GM23248 (cell line): ENCODE data around the gene ANXA3. TPM values are rescaled to one million over a fixed set of nuclear protein-coding genes. Genes with fewer than 3 reads are reported as not detected.

Experiments
- DNase-seq: peaks from one replicate; pipeline ENCODE4 v3.0.0-alpha.2; 2015
- H2AFZ ChIP-seq: fragments of 200-600 bp; sonication (generic); 2 replicates; pipeline ENCODE4 v1.6.1; 2016; ENCODE audit warnings: antibody characterized with exemption
- H3F3A ChIP-seq: fragments of 200-600 bp; sonication (generic); 2 replicates; pipeline ENCODE4 v1.6.1; 2016; ENCODE audit warnings: mild to moderate bottlenecking, antibody characterized with exemption, mixed run types; ENCODE audit not compliant: insufficient read depth
- H3K27ac ChIP-seq: fragments of 200-600 bp; sonication (generic); 2 replicates; pipeline ENCODE4 v1.5.1; 2016; ENCODE audit warnings: mild to moderate bottlenecking
- H3K27me3 ChIP-seq: fragments of 200-600 bp; sonication (generic); replicated peaks from 2 replicates; pipeline ENCODE4 v1.6.1; 2016; ENCODE audit warnings: mild to moderate bottlenecking; ENCODE audit not compliant: insufficient read depth
- H3K36me3 ChIP-seq: fragments of 200-600 bp; sonication (generic); 2 replicates; pipeline ENCODE4 v1.6.1; 2016; ENCODE audit warnings: low read depth, mild to moderate bottlenecking
- H3K4me1 ChIP-seq: fragments of 200-600 bp; sonication (generic); 2 replicates; pipeline ENCODE4 v1.6.1; 2016; ENCODE audit warnings: mild to moderate bottlenecking; ENCODE audit not compliant: insufficient read depth
- H3K4me2 ChIP-seq: fragments of 200-600 bp; sonication (generic); one replicate; pipeline ENCODE4 v1.6.1; 2016; ENCODE audit warnings: mild to moderate bottlenecking; ENCODE audit not compliant: unreplicated experiment
- H3K4me3 ChIP-seq: fragments of 200-600 bp; sonication (generic); 2 replicates; pipeline ENCODE4 v1.5.1; 2016; ENCODE audit warnings: mild to moderate bottlenecking
- H3K79me2 ChIP-seq: fragments of 200-600 bp; sonication (generic); 2 replicates; pipeline ENCODE4 v1.6.1; 2016; ENCODE audit warnings: mild to moderate bottlenecking; ENCODE audit not compliant: insufficient read depth
- H3K9ac ChIP-seq: fragments of 200-600 bp; sonication (generic); 2 replicates; pipeline ENCODE4 v1.6.1; 2016; ENCODE audit warnings: mild to moderate bottlenecking
- H3K9me2 ChIP-seq: fragments of 200-600 bp; sonication (generic); 2 replicates; pipeline ENCODE4 v1.6.1; 2016; ENCODE audit warnings: mixed run types, mild to moderate bottlenecking, moderate library complexity; ENCODE audit not compliant: insufficient read depth
- H3K9me3 ChIP-seq: fragments of 200-600 bp; sonication (generic); one replicate; pipeline ENCODE4 v1.6.1; 2017; ENCODE audit warnings: low read depth
- H4K20me1 ChIP-seq: fragments of 200-600 bp; sonication (generic); 2 replicates; pipeline ENCODE4 v1.6.0; 2016; ENCODE audit not compliant: insufficient read depth
- EZH2 ChIP-seq: fragments of 200-600 bp; sonication (generic); IDR thresholded peaks from 2 replicates; pipeline ENCODE4 v1.6.1; 2018; ENCODE audit warnings: antibody characterized with exemption, mild to moderate bottlenecking; ENCODE audit not compliant: insufficient read depth, poor library complexity, severe bottlenecking
- EZH2phosphoT487 ChIP-seq: fragments of 200-600 bp; sonication (generic); IDR thresholded peaks from 2 replicates; pipeline ENCODE4 v1.6.1; 2018; ENCODE audit warnings: antibody characterized with exemption, moderate library complexity, mild to moderate bottlenecking, low read depth; ENCODE audit not compliant: insufficient read depth
- WGBS, 2 experiments: methylation state at CpG; one replicate each; pipeline ENCODE4 v1.1.6; 2015 to 2017; ENCODE audit warnings: low lambda C conversion rate in 2 of 2, low coverage in 1 of 2; ENCODE audit errors: missing lambda C conversion rate in 2 of 2; 5-methylcytosine and 5-hydroxymethylcytosine counted together
- in situ Hi-C: fragments of 300-500 bp; cut with MboI; formaldehyde crosslinking; loops from 2 replicates; pipeline ENCODE4 v1.15.0; 2020
- polyA plus RNA-seq: library from polyadenylated mRNA; unstranded; fragments of >200 nt; fragmentation: Nextera tagmentation; extraction: Ambion mirVana; gene quantifications from 2 replicates; pipeline ENCODE4 v1.2.1, GENCODE V29; 2016
- total RNA-seq: library from RNA; depleted of rRNA; stranded (reverse); fragments of >200 nt; shearing (Covaris generic); gene quantifications from 2 replicates; pipeline ENCODE4 v1.2.3, GENCODE V29; 2014

Gene ANXA3
- total and polyA plus RNA-seq, 2 experiments from 2014 or later = 2.8 to 3.6 TPM

- Histone ChIP-seq H3K27ac (no peak overlapping the region), H3K27me3 (no peaks in the 10 kb centered on the region), H3K9ac (no peak overlapping the region), H4K20me1 (no peaks in the 10 kb centered on the region), H3K4me3 (no peak overlapping the region), H3K4me1 (peaks cover 12% of the 10 kb centered on the region), H3F3A (0 out of 2 replicates have a peak, but pooled peaks cover 5% of the 10 kb centered on the region), H3K79me2 (no peaks in the 10 kb centered on the region), H3K9me3 (no peaks in the 10 kb centered on the region), H2AFZ (no peak overlapping the region), H3K36me3 (no peaks in the 10 kb centered on the region), H3K4me2 (no peak overlapping the region), H3K9me2 (no peaks in the 10 kb centered on the region)
- in situ Hi-C loops = no loop called here
- WGBS, 2 experiments = 93 to 96% methylated on average over 7 of the region's 7 CpGs
- DNase-seq = peak; percentile 11
- TF ChIP-seq EZH2phosphoT487 (no peak), EZH2 (no peak)
These were observed 72.5 kb downstream of the ANXA3 start for GRCh38 chr4:78624048-78624447.

- no peaks in the 10 kb centered on the region for H3K27me3 ChIP-seq
- H3K9me3 ChIP-seq = no peaks in the 10 kb centered on the region
- H4K20me1 ChIP-seq = no peaks in the 10 kb centered on the region
- no peaks in the 10 kb centered on the region for H3K36me3 ChIP-seq
- no peak overlapping the region for H3K4me2 ChIP-seq
- peaks cover 12% of the 10 kb centered on the region for H3K4me1 ChIP-seq
- in situ Hi-C loops = no loop called here
- H3K4me3 ChIP-seq = no peak overlapping the region
- 0 out of 2 replicates have a peak, but pooled peaks cover 5% of the 10 kb centered on the region for H3F3A ChIP-seq
- 97 to 100% methylated on average over 2 of the region's 2 CpGs for WGBS, 2 experiments
- no peak overlapping the region for H2AFZ ChIP-seq
- TF ChIP-seq EZH2 = no peak
- TF ChIP-seq EZH2phosphoT487 = no peak
- no peaks in the 10 kb centered on the region for H3K9me2 ChIP-seq
- no peak overlapping the region for H3K27ac ChIP-seq
- H3K79me2 ChIP-seq = no peaks in the 10 kb centered on the region
- H3K9ac ChIP-seq = no peak overlapping the region
- DNase-seq = no peak
These were observed 73.5 kb downstream of the ANXA3 start for GRCh38 chr4:78625073-78625472.

DNA sequence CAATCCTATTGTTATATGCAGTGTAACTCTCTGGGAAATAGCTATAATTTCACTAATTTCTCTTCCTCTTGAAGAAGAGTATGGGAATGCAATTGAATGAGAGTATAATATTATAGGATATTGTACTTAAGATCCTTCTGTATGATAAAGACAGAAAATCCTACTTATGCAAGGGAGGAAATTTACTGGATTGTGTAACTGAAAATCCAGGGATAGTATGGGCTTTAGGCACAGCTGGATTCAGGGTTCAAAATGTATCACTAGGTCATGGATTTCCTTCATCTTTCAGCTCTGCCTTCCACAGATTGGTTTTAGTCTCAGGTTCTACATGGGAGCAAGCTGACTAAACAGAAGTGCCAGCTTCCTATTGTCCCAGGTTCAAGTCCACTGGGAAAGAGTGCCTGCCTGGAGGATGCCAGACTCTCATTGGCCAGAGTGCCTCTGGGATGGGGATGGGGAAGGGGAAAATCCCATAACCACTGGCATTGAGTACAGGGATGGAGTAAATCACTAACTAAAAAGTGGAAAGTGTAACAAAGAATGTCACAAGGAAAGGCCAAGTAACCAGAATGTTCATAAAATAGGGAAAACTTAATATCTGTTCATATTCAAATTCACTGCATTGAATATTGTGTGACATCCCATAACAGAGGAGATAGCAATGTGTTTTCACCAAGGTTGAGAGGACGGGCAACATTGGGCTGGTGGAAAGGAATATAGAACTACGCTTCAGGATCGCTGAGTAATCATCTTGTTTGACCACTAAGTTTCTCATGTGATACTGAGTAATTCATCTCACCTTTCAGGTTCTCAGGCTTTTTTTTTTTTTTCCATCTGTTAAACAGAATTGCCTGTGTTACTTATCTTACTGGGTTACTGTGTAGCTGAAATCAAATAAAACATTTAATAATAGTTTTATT lies 75.7 kb downstream of the ANXA3 start:
- Histone ChIP-seq H4K20me1 (no peaks in the 10 kb centered on the region), H3K4me2 (no peak overlapping the region), H3K4me1 (peaks cover 6% of the 10 kb centered on the region), H3K27ac (no peak overlapping the region), H3K4me3 (no peak overlapping the region), H3K27me3 (no peaks in the 10 kb centered on the region), H3K9me2 (no peaks in the 10 kb centered on the region), H3K9ac (no peak overlapping the region), H3K9me3 (no peaks in the 10 kb centered on the region), H3K79me2 (no peaks in the 10 kb centered on the region), H3F3A (0 out of 2 replicates have a peak, but pooled peaks cover 2% of the 10 kb centered on the region), H2AFZ (no peak overlapping the region), H3K36me3 (no peaks in the 10 kb centered on the region)
- WGBS, 2 experiments = 96 to 100% methylated on average over 3 of the region's 3 CpGs
- TF ChIP-seq EZH2 (no peak), EZH2phosphoT487 (no peak)
- DNase-seq = no peak
- in situ Hi-C loops = no loop called here

DNA sequence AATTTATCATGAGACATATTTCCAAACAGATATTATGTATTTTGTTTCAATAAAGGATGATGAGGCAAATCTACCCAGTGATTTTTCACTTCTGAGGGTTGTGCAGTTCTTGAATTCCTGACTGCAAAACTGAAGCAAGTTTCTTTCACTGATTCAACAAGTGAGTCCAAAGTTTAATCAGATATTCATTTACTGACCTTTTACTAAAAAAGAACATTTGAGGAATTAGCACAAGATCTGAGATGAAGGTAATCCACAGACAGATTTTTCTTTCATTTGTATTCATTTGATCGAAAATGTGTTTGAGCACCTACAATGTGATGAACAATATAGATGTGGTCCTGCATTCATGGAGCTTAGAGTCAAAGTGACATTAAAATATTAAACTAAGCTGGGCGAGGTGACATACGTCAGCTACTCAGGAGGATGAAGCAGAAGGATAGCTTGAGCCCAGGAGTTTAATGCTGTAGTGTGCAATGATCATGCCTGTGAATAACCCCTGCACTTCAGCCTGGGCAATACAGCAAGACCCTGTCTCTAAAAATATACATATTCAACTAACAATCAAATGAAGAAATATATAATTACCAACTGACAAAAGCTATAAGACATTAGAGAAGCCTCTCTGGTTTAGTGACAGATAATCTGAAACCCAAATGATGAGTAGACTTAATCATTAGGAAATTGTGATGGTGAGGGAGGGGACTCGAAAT lies 76.6 kb downstream of the ANXA3 start:
- H2AFZ ChIP-seq = no peak overlapping the region
- in situ Hi-C loops = no loop called here
- H3K27me3 ChIP-seq = no peaks in the 10 kb centered on the region
- no peaks in the 10 kb centered on the region for H3F3A ChIP-seq
- TF ChIP-seq EZH2phosphoT487 (no peak), EZH2 (no peak)
- no peaks in the 10 kb centered on the region for H3K79me2 ChIP-seq
- no peaks in the 10 kb centered on the region for H3K9me3 ChIP-seq
- H3K27ac ChIP-seq = no peak overlapping the region
- WGBS, 2 experiments = 83 to 89% methylated on average over 4 of the region's 4 CpGs
- H3K4me1 ChIP-seq = no peaks in the 10 kb centered on the region
- H3K9me2 ChIP-seq = no peaks in the 10 kb centered on the region
- H3K4me3 ChIP-seq = no peak overlapping the region
- no peaks in the 10 kb centered on the region for H3K36me3 ChIP-seq
- no peak overlapping the region for H3K9ac ChIP-seq
- H4K20me1 ChIP-seq = no peaks in the 10 kb centered on the region
- H3K4me2 ChIP-seq = no peak overlapping the region
- no peak for DNase-seq
